ENCODE measurements around the gene SLC35F1. TPM values are rescaled to one million over a fixed set of nuclear protein-coding genes. Genes with fewer than 3 reads are reported as not detected.

SLC35F1 gene
- total and polyA plus RNA-seq, 9 of the 15 experiments (the other 6 are each of a cell fraction or from before 2014, with no cell fraction given): 0.03 to 0.06 TPM; not detected in 7

GRCh38 chr6:118177720-118178119, 270.7 kb downstream of the SLC35F1 start (continued):
- TF ChIP-seq, protein P1, sequence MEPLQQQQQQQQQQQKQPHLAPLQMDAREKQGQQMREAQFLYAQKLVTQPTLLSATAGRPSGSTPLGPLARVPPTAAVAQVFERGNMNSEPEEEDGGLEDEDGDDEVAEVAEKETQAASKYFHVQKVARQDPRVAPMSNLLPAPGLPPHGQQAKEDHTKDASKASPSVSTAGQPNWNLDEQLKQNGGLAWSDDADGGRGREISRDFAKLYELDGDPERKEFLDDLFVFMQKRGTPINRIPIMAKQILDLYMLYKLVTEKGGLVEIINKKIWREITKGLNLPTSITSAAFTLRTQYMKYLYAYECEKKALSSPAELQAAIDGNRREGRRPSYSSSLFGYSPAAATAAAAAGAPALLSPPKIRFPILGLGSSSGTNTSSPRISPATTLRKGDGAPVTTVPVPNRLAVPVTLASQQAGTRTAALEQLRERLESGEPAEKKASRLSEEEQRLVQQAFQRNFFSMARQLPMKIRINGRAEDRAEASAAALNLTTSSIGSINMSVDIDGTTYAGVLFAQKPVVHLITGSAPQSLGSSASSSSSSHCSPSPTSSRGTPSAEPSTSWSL (CRISPR knock-in tag; IDR thresholded peaks at IDR 0.05; ENCODE audit: borderline replicate concordance): no peak
- TF ChIP-seq IRF2 (CRISPR knock-in tag; IDR thresholded peaks at IDR 0.05): no peak
- no peak for TF ChIP-seq MCM3 (IDR thresholded peaks at IDR 0.05)
- no peak for TF ChIP-seq CBX2 (IDR thresholded peaks at IDR 0.05; ENCODE audit: insufficient read depth, low read length, poor library complexity, severe bottlenecking)
- no peak for TF ChIP-seq ZFP36 (IDR thresholded peaks at IDR 0.05; ENCODE audit: low read depth, low read length, partially characterized antibody)
- no peak for TF ChIP-seq EHMT2 (IDR thresholded peaks at IDR 0.05)
- TF ChIP-seq ZNF583 (CRISPR knock-in tag; IDR thresholded peaks at IDR 0.05): no peak

- DNase-seq (ENCODE audit: extremely low read depth in 1 of 4, low spot score in 3 of 4) (no peak), ATAC-seq (no peak), FAIRE-seq (no peak)
- Histone ChIP-seq H3K4me3 (no peak overlapping the region), H4K20me1 (replicated peaks; ENCODE audit: control insufficient read depth, insufficient read depth, low read length) (no peaks in the 10 kb centered on the region), H3K9ac (ENCODE audit: insufficient read depth in 1 of 2, low read depth in 2 of 2, low read length in 2 of 2) (no peak overlapping the region), H3K9me1 (ENCODE audit: control insufficient read depth, insufficient read depth, low read length) (no peaks in the 10 kb centered on the region), H3K4me1 (replicated peaks in 1 of 2; ENCODE audit: control insufficient read depth in 2 of 2, insufficient read depth in 2 of 2, low read length in 2 of 2) (no peaks in the 10 kb centered on the region), H3K9me3 (replicated peaks; ENCODE audit: control insufficient read depth, insufficient read depth, low read depth, low read length) (no peaks in the 10 kb centered on the region), H3K79me2 (ENCODE audit: control insufficient read depth, insufficient read depth, low read length) (no peaks in the 10 kb centered on the region), H2AFZ (ENCODE audit: low read depth, low read length) (no peak overlapping the region), H3K4me2 (ENCODE audit: insufficient read depth, low read length) (no peak overlapping the region), H3K27me3 (ENCODE audit: control insufficient read depth in 2 of 2, insufficient read depth in 2 of 2, low read length in 2 of 2) (no peaks in the 10 kb centered on the region), H3K27ac (ENCODE audit: extremely low read depth, low read depth, low read length) (no peak overlapping the region), H3K36me3 (ENCODE audit: control insufficient read depth, insufficient read depth, low read length) (no peaks in the 10 kb centered on the region)
- WGBS (ENCODE audit: insufficient coverage, low coverage, missing lambda C conversion rate): 0% methylated on average over 1 of the region's 1 CpG
- in situ Hi-C loops (cut with MboI): no loop called here
- intact Hi-C loops (cut with micrococcal nuclease): no loop called here
- ChIA-PET CTCF (ENCODE audit: low intra/inter-chr PET ratio) (no interaction called here), POLR2A (interaction anchor here (0.6 kb wide), 1 partner anchor 1837 kb away, joined by 3 read pairs; no protein-coding TSS in a partner anchor)
- no TSS peak for BruUV-seq (replicated peaks)
- TF ChIP-seq NEUROD1 (IDR thresholded peaks at IDR 0.05; ENCODE audit: borderline replicate concordance, low read depth, low read length, partially characterized antibody) (no peak), SAFB2 (IDR thresholded peaks at IDR 0.05; ENCODE audit: borderline replicate concordance, low read depth, low read length, severe bottlenecking) (no peak), ZNF311 (CRISPR knock-in tag; IDR thresholded peaks at IDR 0.05) (no peak), ZNF586 (CRISPR knock-in tag; conservative IDR thresholded peaks at IDR 0.05) (no peak), SIRT6 (IDR thresholded peaks at IDR 0.05; ENCODE audit: low read depth, low read length) (no peak)
Measured at GRCh38 chr6:118179048-118179447, 272.0 kb downstream of the SLC35F1 start.
